GM12878 (cell line): ENCODE results near the gene NFATC1. TPM values are rescaled to one million over a fixed set of nuclear protein-coding genes. Genes with fewer than 3 reads are reported as not detected.

Source experiments
- BHLHE40 ChIP-seq, 2 experiments: fragments of 450-650 bp in 1 of 2; IDR thresholded peaks; 2 replicates each; pipeline ENCODE4 v1.6.1; 2011 to 2017; ENCODE audit warnings: low read depth in 2 of 2, borderline replicate concordance in 1 of 2, improper control_type of control experiment in 1 of 2, low read length in 1 of 2, mild to moderate bottlenecking in 1 of 2
- CUX1 ChIP-seq: IDR thresholded peaks from 2 replicates; pipeline ENCODE4 v1.6.1; 2012; ENCODE audit warnings: improper control_type of control experiment, low read depth, low read length; ENCODE audit not compliant: insufficient replicate concordance
- HCFC1 ChIP-seq: fragments of 150-350 bp; IDR thresholded peaks from 2 replicates; pipeline ENCODE4 v1.6.1; 2014; ENCODE audit warnings: low read length
- NKRF ChIP-seq: fragments of 450-650 bp; conservative IDR thresholded peaks from 2 replicates; pipeline ENCODE4 v1.6.1; 2017; ENCODE audit warnings: mild to moderate bottlenecking, moderate library complexity
- PKNOX1 ChIP-seq: fragments of 450-650 bp; IDR thresholded peaks from 2 replicates; pipeline ENCODE4 v1.6.1; 2016; ENCODE audit warnings: mild to moderate bottlenecking
- POU2F2 ChIP-seq: IDR thresholded peaks from 3 replicates; pipeline ENCODE4 v1.6.1; 2011; ENCODE audit warnings: low read depth, mild to moderate bottlenecking, low read length, borderline replicate concordance
- RAD51 ChIP-seq: fragments of 450-650 bp; IDR thresholded peaks from 2 replicates; pipeline ENCODE4 v1.6.1; 2016; ENCODE audit warnings: moderate library complexity, mild to moderate bottlenecking, inconsistent platforms
- RELB ChIP-seq: fragments of 450-650 bp; IDR thresholded peaks from 2 replicates; pipeline ENCODE4 v1.6.1; 2017; ENCODE audit warnings: low read depth, mild to moderate bottlenecking, moderate library complexity
- ZNF217 ChIP-seq: fragments of 450-650 bp; IDR thresholded peaks from 2 replicates; pipeline ENCODE4 v1.6.1; 2017; ENCODE audit warnings: antibody characterized with exemption, mild to moderate bottlenecking
- polyA plus RNA-seq, 11 experiments: library from polyadenylated mRNA; depleted of rRNA in 4 of 11; unstranded in 6 of 11; stranded (reverse) in 5 of 11; fragments of >200 nt; fragmentation: Nextera tagmentation in 4 of 11; fragmentation: Illumina TruSeq in 1 of 11; extraction: Ambion mirVana in 4 of 11; extraction: Trizol in 1 of 11; gene quantifications; 1 replicate in 1 of 11; 2 replicates in 10 of 11; pipeline versions ENCODE4 v1.2.1 to v1.2.3, GENCODE V29; 2011 to 2016; ENCODE audit warnings: inconsistent platforms in 2 of 11, missing spikeins in 2 of 11, low read depth in 1 of 11
- total RNA-seq, 4 experiments: library from RNA; depleted of rRNA in 3 of 4; stranded (reverse); fragments of >200 nt in 3 of 4; fragmentation: Illumina TruSeq in 1 of 4; extraction: Trizol in 1 of 4; gene quantifications; 2 replicates each; pipeline versions ENCODE4 v1.2.1 to v1.2.3, GENCODE V29; 2013 to 2021

Gene NFATC1
- total and polyA plus RNA-seq, 10 of the 15 experiments (the other 5 are each of a cell fraction or from before 2014, with no cell fraction given): 0.84 to 20.8 (median 5.1) TPM

- TF ChIP-seq PKNOX1 (no peak), NKRF (no peak), POU2F2 (no peak), HCFC1 (no peak), BHLHE40 (IDR thresholded peaks at IDR 0.05; ENCODE audit: borderline replicate concordance in 1 of 2, low read depth in 2 of 2, low read length in 1 of 2) (no peak), RELB (no peak), RAD51 (no peak), CUX1 (no peak), ZNF217 (no peak)
- TF ChIP-seq, all 136 proteins: peak for 0
These were observed 11.0 kb downstream of the NFATC1 start (continued) for GRCh38 chr18:79406708-79407107.
